Activated naive CD8-positive, alpha-beta T cell (primary cell): ENCODE measurements around the gene YEATS2.
"Not testable (repeated sequence)": the region's sequence is repeated elsewhere in the genome, so short reads cannot be mapped to it uniquely, and the experiment has no call there.

Source experiments
- H3K27ac Mint-ChIP-seq: one replicate; pipeline ENCODE4 v1.8.0; 2021; ENCODE audit warnings: mixed read lengths
- H3K27me3 Mint-ChIP-seq: one replicate; pipeline ENCODE4 v1.8.0; 2021; ENCODE audit warnings: mixed read lengths
- H3K36me3 Mint-ChIP-seq: one replicate; pipeline ENCODE4 v1.8.0; 2021; ENCODE audit warnings: mixed read lengths
- H3K4me1 Mint-ChIP-seq: one replicate; pipeline ENCODE4 v1.8.0; 2021; ENCODE audit warnings: low read depth, mixed read lengths
- H3K4me3 Mint-ChIP-seq: one replicate; pipeline ENCODE4 v1.8.0; 2021; ENCODE audit warnings: mild to moderate bottlenecking, mixed read lengths
- H3K9me3 Mint-ChIP-seq: one replicate; pipeline ENCODE4 v1.8.0; 2021; ENCODE audit warnings: low read depth, mixed read lengths

YEATS2 gene

GRCh38 chr3:183777016-183777618, 79.5 kb downstream of the YEATS2 start:
- Mint-ChIP-seq H3K4me1 (no peaks in the 10 kb centered on the region), H3K9me3 (no peaks in the 10 kb centered on the region), H3K27ac (no peak overlapping the region), H3K4me3 (no peak overlapping the region), H3K27me3 (no peaks in the 10 kb centered on the region), H3K36me3 (peaks cover 15% of the 10 kb centered on the region)

DNA sequence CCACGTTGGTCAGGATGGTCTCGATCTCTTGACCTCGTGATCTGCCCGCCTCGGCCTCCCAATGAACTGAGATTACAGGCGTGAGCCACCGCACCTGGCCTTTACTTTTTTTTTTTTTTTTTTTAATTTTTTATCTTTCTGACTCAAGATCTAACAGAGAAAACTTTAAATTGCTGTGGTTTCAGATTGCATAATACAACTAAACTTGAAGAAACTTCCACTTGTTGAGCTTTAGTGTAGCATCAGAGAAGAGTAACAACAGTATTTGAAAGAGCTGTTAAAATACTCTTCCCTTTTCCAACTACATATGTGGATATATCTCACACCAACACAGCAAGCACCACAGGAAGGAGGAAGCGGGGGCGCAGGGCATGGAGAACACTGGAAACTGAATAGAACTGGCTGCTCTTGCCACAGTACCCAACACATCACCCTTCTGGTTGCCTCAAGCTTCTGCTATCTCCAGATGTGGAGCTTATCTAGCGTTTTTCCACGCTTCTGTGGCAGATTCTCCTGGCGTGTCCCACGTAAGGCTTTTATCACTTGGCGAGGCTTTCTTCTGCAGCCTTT, 82.4 kb downstream of the YEATS2 start:
- H3K36me3 Mint-ChIP-seq: peaks cover 18% of the 10 kb centered on the region

GRCh38 chr3:183781246-183781645, 83.6 kb downstream of the YEATS2 start:
- Mint-ChIP-seq H3K36me3 (peaks cover 15% of the 10 kb centered on the region), H3K27ac (no peak overlapping the region), H3K9me3 (no peaks in the 10 kb centered on the region), H3K27me3 (no peaks in the 10 kb centered on the region), H3K4me3 (no peak overlapping the region), H3K4me1 (no peaks in the 10 kb centered on the region)

More for the DNA sequence above, 82.4 kb downstream of the YEATS2 start:
- Mint-ChIP-seq H3K27me3 (no peaks in the 10 kb centered on the region), H3K4me3 (no peak overlapping the region), H3K4me1 (no peaks in the 10 kb centered on the region), H3K27ac (no peak overlapping the region), H3K9me3 (no peaks in the 10 kb centered on the region)

DNA sequence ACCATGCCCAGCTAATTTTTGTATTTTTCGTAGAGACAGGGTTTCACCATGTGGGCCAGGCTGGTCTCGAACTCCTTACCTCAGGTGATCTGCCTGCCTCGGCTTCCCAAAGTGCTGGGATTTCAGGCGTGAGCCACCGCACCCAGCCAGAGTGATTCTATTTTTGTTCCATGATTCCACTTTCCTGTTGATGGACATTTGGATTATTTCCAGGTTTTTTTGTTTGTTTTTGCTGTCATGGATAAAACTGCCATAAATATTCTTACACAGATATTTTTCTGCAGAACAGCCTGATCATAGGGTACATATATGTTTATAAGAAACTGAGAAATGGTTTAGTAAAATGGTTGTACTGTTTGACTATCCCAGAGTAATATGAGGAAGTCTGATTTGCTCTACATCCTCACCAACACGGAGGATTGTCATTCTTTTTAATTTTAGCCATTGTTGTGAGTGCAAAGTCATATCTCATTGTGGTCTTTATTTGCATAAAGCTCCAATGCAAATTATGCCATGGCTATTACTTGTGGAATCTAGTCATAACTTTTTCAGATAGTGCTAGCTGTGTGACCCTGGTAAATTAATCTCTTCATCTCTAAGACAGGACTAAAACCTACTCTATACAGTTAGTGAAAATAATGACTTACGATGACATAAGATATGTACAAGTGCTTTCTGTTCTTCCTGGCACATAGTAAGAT, 85.1 kb downstream of the YEATS2 start:
- H3K36me3 Mint-ChIP-seq: peaks cover 14% of the 10 kb centered on the region
- no peak overlapping the region for H3K27ac Mint-ChIP-seq
- H3K4me1 Mint-ChIP-seq: no peaks in the 10 kb centered on the region
- no peaks in the 10 kb centered on the region for H3K9me3 Mint-ChIP-seq
- no peak overlapping the region for H3K4me3 Mint-ChIP-seq
- H3K27me3 Mint-ChIP-seq: no peaks in the 10 kb centered on the region

DNA sequence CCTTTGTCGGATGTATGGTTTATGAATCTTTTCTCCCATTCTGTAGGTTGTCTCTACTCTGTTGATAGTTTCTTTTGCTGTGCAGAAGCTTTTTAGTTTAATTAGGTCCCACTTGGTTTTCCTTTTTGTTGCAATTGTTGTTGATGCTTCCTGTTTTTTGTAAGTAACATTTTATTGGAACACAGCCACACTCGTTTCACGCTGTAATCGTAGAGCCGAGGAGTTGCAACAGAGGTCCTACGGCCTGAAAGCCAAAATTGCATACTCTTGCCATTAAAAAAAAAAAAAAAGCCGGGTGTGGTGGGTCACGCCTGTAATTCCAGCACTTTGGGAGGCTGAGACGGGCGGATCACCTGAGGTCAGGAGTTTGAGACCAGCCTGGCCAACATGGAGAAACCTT, 86.9 kb downstream of the YEATS2 start:
- not testable (repeated sequence) for H3K4me1 Mint-ChIP-seq, H3K4me3 Mint-ChIP-seq, H3K27ac Mint-ChIP-seq, H3K9me3 Mint-ChIP-seq, H3K27me3 Mint-ChIP-seq
- H3K36me3 Mint-ChIP-seq: peaks cover 16% of the 10 kb centered on the region

DNA sequence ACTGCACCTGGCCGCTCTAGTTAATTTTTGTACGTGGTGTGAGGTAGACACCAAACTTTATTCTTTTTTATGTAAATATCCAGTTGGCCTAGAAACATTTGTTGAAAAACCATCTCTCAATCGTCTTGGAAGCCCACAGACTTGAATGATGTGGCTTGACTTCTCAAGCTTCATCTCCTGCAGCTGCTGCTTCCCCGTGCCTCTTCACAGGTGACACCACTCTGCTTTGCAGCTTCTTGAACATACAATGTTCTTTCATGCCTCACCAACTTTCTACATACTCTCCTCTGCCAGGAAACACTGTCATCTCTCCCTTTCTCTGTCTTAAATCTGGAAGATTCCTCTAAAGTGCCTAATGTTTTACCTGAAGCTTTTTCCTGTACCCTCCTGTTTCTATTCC, 92.2 kb downstream of the YEATS2 start:
- Mint-ChIP-seq H3K36me3 (peaks cover 16% of the 10 kb centered on the region), H3K9me3 (no peaks in the 10 kb centered on the region), H3K4me3 (no peak overlapping the region), H3K27ac (no peak overlapping the region), H3K27me3 (no peaks in the 10 kb centered on the region), H3K4me1 (peaks cover 12% of the 10 kb centered on the region)

GRCh38 chr3:183790700-183791099, 93.1 kb downstream of the YEATS2 start:
- peaks cover 12% of the 10 kb centered on the region for H3K4me1 Mint-ChIP-seq
- H3K36me3 Mint-ChIP-seq: peaks cover 16% of the 10 kb centered on the region
- no peaks in the 10 kb centered on the region for H3K9me3 Mint-ChIP-seq
- H3K27me3 Mint-ChIP-seq: no peaks in the 10 kb centered on the region
- no peak overlapping the region for H3K27ac Mint-ChIP-seq
- no peak overlapping the region for H3K4me3 Mint-ChIP-seq

- Mint-ChIP-seq H3K27me3 (no peaks in the 10 kb centered on the region), H3K9me3 (no peaks in the 10 kb centered on the region), H3K27ac (no peak overlapping the region), H3K4me3 (no peak overlapping the region), H3K4me1 (peaks cover 12% of the 10 kb centered on the region), H3K36me3 (peaks cover 17% of the 10 kb centered on the region)
Measured at GRCh38 chr3:183792976-183793375, 95.4 kb downstream of the YEATS2 start.

DNA sequence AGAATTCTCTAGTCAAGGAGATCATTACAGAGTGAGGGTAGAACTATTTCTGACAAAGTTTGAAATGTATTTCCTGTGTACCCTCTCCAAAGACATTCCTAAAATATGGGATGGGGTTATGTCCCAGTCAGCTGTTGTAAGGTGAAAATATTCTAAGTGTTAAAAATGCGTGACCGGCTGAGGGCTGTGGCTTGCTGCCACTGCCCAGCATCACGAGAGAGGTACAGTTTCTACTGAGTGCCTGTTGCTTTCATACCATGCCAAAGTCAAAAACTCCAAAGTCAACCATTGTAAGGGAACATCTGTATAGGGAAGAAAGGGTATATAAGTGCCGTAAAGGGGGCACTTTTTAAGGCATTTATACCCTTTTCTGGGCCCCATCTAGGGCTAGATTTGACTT, 96.9 kb downstream of the YEATS2 start:
- Mint-ChIP-seq H3K27me3 (no peaks in the 10 kb centered on the region), H3K9me3 (no peaks in the 10 kb centered on the region), H3K4me1 (peaks cover 6% of the 10 kb centered on the region), H3K4me3 (no peak overlapping the region), H3K27ac (no peak overlapping the region), H3K36me3 (peaks cover 24% of the 10 kb centered on the region)

DNA sequence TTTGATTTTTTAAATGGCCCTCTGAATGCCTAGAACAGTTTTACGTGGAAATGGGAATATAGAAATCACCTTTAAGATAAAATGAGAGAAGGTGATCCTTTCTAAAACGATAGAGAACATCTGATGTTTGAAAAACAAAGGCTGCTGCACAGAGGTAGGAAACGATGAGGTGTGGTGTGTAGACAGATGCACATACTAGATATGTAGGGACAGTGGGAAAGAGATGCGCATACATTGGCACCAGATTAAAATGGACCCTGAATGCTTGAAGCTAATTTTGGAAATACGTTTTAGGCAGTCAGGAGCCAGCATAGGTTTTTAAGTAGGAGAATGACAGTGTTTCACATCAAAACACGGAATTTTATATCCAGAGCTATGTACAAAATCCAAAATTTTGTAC, 98.8 kb downstream of the YEATS2 start:
- no peak overlapping the region for H3K27ac Mint-ChIP-seq
- peaks cover 23% of the 10 kb centered on the region for H3K36me3 Mint-ChIP-seq
- no peaks in the 10 kb centered on the region for H3K9me3 Mint-ChIP-seq
- no peaks in the 10 kb centered on the region for H3K4me1 Mint-ChIP-seq
- H3K27me3 Mint-ChIP-seq: no peaks in the 10 kb centered on the region
- H3K4me3 Mint-ChIP-seq: no peak overlapping the region

DNA sequence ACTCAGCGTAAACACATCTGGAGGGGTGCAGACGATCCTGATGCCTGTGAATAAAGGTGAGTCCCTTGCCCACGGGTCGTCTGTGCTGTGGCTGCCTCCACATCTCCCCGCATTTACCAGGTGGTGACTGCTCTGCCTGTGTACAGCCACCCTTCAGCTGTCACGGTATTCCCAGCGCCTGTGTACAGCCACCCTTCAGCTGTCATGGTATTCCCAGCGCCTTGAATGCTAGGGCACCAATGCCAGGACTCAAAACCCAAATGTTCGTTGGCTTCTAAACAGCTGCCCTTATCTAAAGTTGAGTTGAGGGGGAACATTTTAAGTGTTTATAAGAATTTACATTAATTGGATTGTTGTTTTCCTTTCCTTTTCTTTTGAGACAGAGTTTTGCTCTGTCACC, 100.4 kb downstream of the YEATS2 start:
- H3K27ac Mint-ChIP-seq: no peak overlapping the region
- H3K4me3 Mint-ChIP-seq: no peak overlapping the region
- H3K27me3 Mint-ChIP-seq: no peaks in the 10 kb centered on the region
- no peaks in the 10 kb centered on the region for H3K9me3 Mint-ChIP-seq
- H3K4me1 Mint-ChIP-seq: no peaks in the 10 kb centered on the region
- H3K36me3 Mint-ChIP-seq: peaks cover 20% of the 10 kb centered on the region

DNA sequence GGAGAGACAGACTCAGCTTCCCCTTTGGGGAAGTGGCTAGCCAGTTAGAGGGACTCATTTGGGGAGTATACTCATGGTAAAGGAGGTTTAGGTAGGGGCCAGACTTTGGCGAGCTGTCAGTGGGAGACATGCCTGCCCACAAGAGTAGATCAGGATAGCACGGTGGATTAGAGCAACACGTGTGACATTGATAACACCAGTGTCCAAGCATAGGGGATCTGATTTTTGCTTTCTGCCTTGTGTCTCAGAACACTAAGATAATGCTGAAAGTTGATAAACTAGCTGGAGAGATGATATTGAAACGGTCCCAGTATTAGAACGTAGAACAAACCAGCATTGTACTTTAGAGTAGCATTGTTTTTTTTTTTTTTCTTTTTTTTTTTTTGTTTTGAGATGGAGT, 101.9 kb downstream of the YEATS2 start:
- Mint-ChIP-seq H3K4me3 (no peak overlapping the region), H3K27me3 (no peaks in the 10 kb centered on the region), H3K4me1 (no peaks in the 10 kb centered on the region), H3K27ac (no peak overlapping the region), H3K9me3 (no peaks in the 10 kb centered on the region), H3K36me3 (peaks cover 15% of the 10 kb centered on the region)

DNA sequence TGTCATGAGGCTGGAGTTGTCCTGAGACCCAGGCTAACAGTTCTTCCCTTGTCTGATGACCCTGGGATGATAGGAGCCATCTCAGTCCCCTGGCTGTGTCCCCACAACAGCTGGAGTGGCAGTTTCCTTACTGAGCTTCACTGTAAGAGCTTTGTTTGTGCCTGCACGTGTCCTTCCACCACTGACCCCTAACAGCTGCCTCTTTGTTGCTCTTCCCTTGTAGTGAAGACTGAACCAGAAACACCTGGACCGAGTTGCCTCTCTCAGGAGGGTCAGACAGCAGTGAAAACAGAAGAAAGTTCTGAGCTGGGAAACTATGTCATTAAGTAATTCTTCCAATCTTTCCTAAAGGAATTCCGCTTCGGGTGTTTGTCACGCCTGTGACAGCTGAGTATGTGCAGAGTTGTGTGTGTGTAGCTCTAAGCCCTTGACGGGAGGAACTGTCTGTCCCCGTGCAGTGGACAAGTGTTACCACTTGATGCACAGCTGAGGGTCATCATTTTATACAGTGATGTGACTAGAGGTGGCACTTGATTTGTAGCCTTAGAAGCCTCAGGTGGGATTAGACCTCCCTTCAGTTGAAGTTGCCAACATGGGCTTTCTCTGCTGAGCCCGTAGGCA, 102.8 kb downstream of the YEATS2 start:
- Mint-ChIP-seq H3K27me3 (no peaks in the 10 kb centered on the region), H3K36me3 (peaks cover 15% of the 10 kb centered on the region), H3K4me1 (no peaks in the 10 kb centered on the region), H3K9me3 (no peaks in the 10 kb centered on the region), H3K27ac (no peak overlapping the region), H3K4me3 (no peak overlapping the region)

DNA sequence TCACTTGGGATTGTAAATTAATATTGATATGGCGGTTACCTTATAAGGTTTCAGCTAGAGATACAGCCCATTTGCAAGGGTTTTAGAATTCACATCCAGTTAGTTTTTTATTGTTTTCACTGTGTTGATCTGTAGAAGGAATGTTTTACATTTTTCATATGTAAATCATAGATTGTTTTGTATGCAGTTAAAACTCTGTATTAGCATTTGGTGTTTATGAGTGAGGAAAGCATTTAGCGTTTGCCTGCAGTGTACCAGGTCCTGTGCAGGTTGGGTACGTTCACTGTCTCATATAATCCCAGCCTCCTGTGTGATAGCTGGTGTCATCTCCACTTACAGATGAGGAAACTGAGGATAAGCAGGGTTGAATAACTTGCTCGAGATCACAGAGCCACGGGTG, 104.0 kb downstream of the YEATS2 start:
- no peaks in the 10 kb centered on the region for H3K9me3 Mint-ChIP-seq
- H3K4me1 Mint-ChIP-seq: no peaks in the 10 kb centered on the region
- H3K4me3 Mint-ChIP-seq: no peak overlapping the region
- H3K27ac Mint-ChIP-seq: no peak overlapping the region
- H3K36me3 Mint-ChIP-seq: peaks cover 15% of the 10 kb centered on the region
- no peaks in the 10 kb centered on the region for H3K27me3 Mint-ChIP-seq

DNA sequence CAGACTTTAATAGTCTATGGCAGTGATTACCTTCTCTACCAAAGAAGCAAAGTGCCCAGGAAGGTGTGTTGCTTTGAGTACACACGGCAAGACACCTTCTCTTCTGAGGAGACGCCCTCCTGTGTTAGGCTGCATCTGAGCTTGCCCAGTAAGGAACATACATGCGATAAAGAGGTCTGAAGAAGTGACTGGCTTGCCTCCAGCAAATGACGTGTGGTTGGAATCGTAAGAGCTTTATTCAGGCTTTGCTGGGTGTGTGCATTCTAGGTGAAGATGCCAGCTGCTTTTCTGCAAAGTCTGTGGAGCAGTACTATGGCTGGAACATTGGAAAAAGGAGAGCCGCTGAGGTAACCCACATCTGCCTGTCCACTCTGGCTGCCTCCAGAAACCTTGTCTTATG, 105.4 kb downstream of the YEATS2 start:
- H3K27ac Mint-ChIP-seq: no peak overlapping the region
- H3K27me3 Mint-ChIP-seq: no peaks in the 10 kb centered on the region
- peaks cover 13% of the 10 kb centered on the region for H3K36me3 Mint-ChIP-seq
- no peaks in the 10 kb centered on the region for H3K4me1 Mint-ChIP-seq
- H3K4me3 Mint-ChIP-seq: no peak overlapping the region
- H3K9me3 Mint-ChIP-seq: no peaks in the 10 kb centered on the region
